Endodermal cell (in vitro differentiated cells): ENCODE measurements around the gene AP1B1. TPM values are rescaled to one million over a fixed set of nuclear protein-coding genes. Genes with fewer than 3 reads are reported as not detected.

ENCODE experiments used
- DNase-seq: peaks from one replicate; pipeline ENCODE4 v3.0.0-alpha.2; 2017
- H3K27ac ChIP-seq: 2 replicates; pipeline ENCODE4 v1.5.1; 2013; ENCODE audit warnings: mild to moderate bottlenecking, low read depth, low read length, moderate library complexity
- H3K27me3 ChIP-seq: 2 replicates; pipeline ENCODE4 v1.6.1; 2013; ENCODE audit warnings: mild to moderate bottlenecking, low read length, moderate library complexity; ENCODE audit not compliant: insufficient read depth, control insufficient read depth, poor library complexity, severe bottlenecking
- H3K36me3 ChIP-seq: 2 replicates; pipeline ENCODE4 v1.7.0; 2013; ENCODE audit warnings: mild to moderate bottlenecking, low read length, moderate library complexity; ENCODE audit not compliant: control insufficient read depth, insufficient read depth
- H3K4me1 ChIP-seq: one replicate; pipeline ENCODE4 v1.7.0; 2013; ENCODE audit warnings: low read length; ENCODE audit not compliant: control insufficient read depth, insufficient read depth
- H3K4me3 ChIP-seq: 2 replicates; pipeline ENCODE4 v1.5.1; 2013; ENCODE audit warnings: mild to moderate bottlenecking, low read length, moderate library complexity
- H3K9ac ChIP-seq: 2 replicates; pipeline ENCODE4 v1.6.1; 2013; ENCODE audit warnings: mild to moderate bottlenecking, low read length, moderate library complexity; ENCODE audit not compliant: poor library complexity, severe bottlenecking; ENCODE audit errors: extremely low read depth
- H3K9me3 ChIP-seq: 2 replicates; pipeline ENCODE4 v1.6.1; 2013; ENCODE audit warnings: mild to moderate bottlenecking, low read length, moderate library complexity; ENCODE audit not compliant: control insufficient read depth
- H3K27ac Mint-ChIP-seq: 2 replicates; pipeline ENCODE4 v1.8.0; 2020; ENCODE audit warnings: mixed read lengths
- H3K27me3 Mint-ChIP-seq: 2 replicates; pipeline ENCODE4 v1.8.0; 2021; ENCODE audit warnings: mild to moderate bottlenecking, mixed read lengths; ENCODE audit not compliant: insufficient read depth
- H3K36me3 Mint-ChIP-seq: 2 replicates; pipeline ENCODE4 v1.8.0; 2020; ENCODE audit warnings: low read depth, mixed read lengths
- H3K4me1 Mint-ChIP-seq: 2 replicates; pipeline ENCODE4 v1.8.0; 2020; ENCODE audit warnings: mixed read lengths
- H3K4me3 Mint-ChIP-seq: 2 replicates; pipeline ENCODE4 v1.8.0; 2020; ENCODE audit warnings: mild to moderate bottlenecking, moderate library complexity, mixed read lengths
- H3K9me3 Mint-ChIP-seq: 2 replicates; pipeline ENCODE4 v1.8.0; 2020; ENCODE audit warnings: mild to moderate bottlenecking, mixed read lengths
- WGBS, 2 experiments: methylation state at CpG; one replicate each; pipeline versions ENCODE4 v1.1.5 to v1.1.7; 2013; ENCODE audit warnings: missing lambda C conversion rate in 2 of 2, mixed read lengths in 1 of 2; ENCODE audit not compliant: insufficient coverage in 1 of 2, insufficient read length in 1 of 2; 5-methylcytosine and 5-hydroxymethylcytosine counted together
- total RNA-seq, 2 donors: library from RNA; stranded (reverse); fragmentation: NEBNext Ultra II Directional in 1 of 2; extraction: Animal tissue kit (Norgen Biotek cat#: 25700) in 1 of 2; gene quantifications; 2 replicates in 1 of 2; 3 replicates in 1 of 2; pipeline ENCODE4 v1.2.1, GENCODE V29; 2021
- TF ChIP-seq, protein P1 (sequence below): fragments of 200-600 bp; sonication (generic); conservative IDR thresholded peaks from 2 replicates; pipeline ENCODE4 v1.5.0; 2021; ENCODE audit warnings: antibody characterized with exemption, mild to moderate bottlenecking

AP1B1 gene
- total RNA-seq, 2 donors from 2014 or later, result 64.9 to 76.6 TPM

GRCh38 chr22:29385748-29386147, 2.6 kb downstream of the AP1B1 start:
- DNase-seq, result no peak
- 90 to 92% methylated on average over 2 to 4 of the region's 4 CpGs for WGBS, 2 experiments
- Histone ChIP-seq H3K36me3 (peaks cover 23% of the 10 kb centered on the region), H3K27ac (no peak overlapping the region), H3K4me1 (peaks cover 15% of the 10 kb centered on the region), H3K9me3 (no peaks in the 10 kb centered on the region), H3K4me3 (no peak overlapping the region), H3K9ac (no peak overlapping the region), H3K27me3 (no peaks in the 10 kb centered on the region)
- peaks cover 9% of the 10 kb centered on the region for H3K36me3 Mint-ChIP-seq
- H3K27ac Mint-ChIP-seq, result peak overlapping the region; percentile 48
- no peaks in the 10 kb centered on the region for H3K9me3 Mint-ChIP-seq
- no peaks in the 10 kb centered on the region for H3K27me3 Mint-ChIP-seq
- H3K4me1 Mint-ChIP-seq, result peaks cover 28% of the 10 kb centered on the region
- no peak overlapping the region for H3K4me3 Mint-ChIP-seq
- TF ChIP-seq, protein P1, sequence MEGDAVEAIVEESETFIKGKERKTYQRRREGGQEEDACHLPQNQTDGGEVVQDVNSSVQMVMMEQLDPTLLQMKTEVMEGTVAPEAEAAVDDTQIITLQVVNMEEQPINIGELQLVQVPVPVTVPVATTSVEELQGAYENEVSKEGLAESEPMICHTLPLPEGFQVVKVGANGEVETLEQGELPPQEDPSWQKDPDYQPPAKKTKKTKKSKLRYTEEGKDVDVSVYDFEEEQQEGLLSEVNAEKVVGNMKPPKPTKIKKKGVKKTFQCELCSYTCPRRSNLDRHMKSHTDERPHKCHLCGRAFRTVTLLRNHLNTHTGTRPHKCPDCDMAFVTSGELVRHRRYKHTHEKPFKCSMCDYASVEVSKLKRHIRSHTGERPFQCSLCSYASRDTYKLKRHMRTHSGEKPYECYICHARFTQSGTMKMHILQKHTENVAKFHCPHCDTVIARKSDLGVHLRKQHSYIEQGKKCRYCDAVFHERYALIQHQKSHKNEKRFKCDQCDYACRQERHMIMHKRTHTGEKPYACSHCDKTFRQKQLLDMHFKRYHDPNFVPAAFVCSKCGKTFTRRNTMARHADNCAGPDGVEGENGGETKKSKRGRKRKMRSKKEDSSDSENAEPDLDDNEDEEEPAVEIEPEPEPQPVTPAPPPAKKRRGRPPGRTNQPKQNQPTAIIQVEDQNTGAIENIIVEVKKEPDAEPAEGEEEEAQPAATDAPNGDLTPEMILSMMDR, result no peak

DNA sequence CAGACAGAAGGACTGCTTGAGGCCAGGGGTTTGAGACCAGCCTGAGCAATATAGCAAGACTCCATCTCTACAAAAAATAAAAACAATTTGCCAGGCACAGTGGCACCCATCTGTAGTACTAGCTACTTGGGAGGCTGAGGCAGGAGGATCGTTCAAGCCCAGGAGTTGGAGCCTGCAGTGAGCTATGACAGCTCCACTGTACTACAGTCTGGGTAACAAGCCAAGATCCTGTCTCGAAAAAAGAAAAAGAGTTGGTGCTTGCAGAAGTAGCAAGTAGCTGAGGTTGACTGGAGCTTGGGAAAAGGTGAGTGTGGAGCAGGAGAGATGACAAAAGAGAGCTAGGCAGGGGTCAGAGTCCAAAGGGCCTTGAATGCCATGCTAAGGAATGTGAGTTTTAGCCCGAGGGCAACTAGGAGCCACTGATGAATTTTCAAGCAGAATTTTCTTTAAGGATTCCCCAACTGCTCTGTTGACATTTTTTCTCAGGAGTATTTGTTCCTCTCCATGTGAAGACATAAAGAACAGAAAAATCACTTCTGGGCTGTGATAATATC, 3.1 kb downstream of the AP1B1 start:
- no peaks in the 10 kb centered on the region for H3K9me3 Mint-ChIP-seq
- TF ChIP-seq, protein P1, result no peak
- H3K27me3 ChIP-seq, result no peaks in the 10 kb centered on the region
- H3K36me3 ChIP-seq, result peaks cover 25% of the 10 kb centered on the region
- H3K36me3 Mint-ChIP-seq, result peaks cover 9% of the 10 kb centered on the region
- WGBS, 2 experiments, result 88 to 96% methylated on average over 3 of the region's 3 CpGs
- no peak overlapping the region for H3K4me3 Mint-ChIP-seq
- H3K9ac ChIP-seq, result no peak overlapping the region
- H3K4me1 Mint-ChIP-seq, result peaks cover 28% of the 10 kb centered on the region
- no peak overlapping the region for H3K27ac ChIP-seq
- H3K9me3 ChIP-seq, result no peaks in the 10 kb centered on the region
- H3K4me1 ChIP-seq, result peaks cover 15% of the 10 kb centered on the region
- DNase-seq, result no peak
- no peak overlapping the region for H3K4me3 ChIP-seq
- no peaks in the 10 kb centered on the region for H3K27me3 Mint-ChIP-seq
- H3K27ac Mint-ChIP-seq, result peak overlapping the region; percentile 48

GRCh38 chr22:29383740-29384139, 4.6 kb downstream of the AP1B1 start:
- no peak overlapping the region for H3K4me3 Mint-ChIP-seq
- Histone ChIP-seq H3K9ac (no peak overlapping the region), H3K9me3 (no peaks in the 10 kb centered on the region), H3K36me3 (peaks cover 32% of the 10 kb centered on the region), H3K27ac (no peak overlapping the region), H3K4me3 (no peak overlapping the region), H3K4me1 (peaks cover 15% of the 10 kb centered on the region), H3K27me3 (no peaks in the 10 kb centered on the region)
- peaks cover 28% of the 10 kb centered on the region for H3K4me1 Mint-ChIP-seq
- H3K9me3 Mint-ChIP-seq, result no peaks in the 10 kb centered on the region
- TF ChIP-seq, protein P1, result no peak
- no peak overlapping the region for H3K27ac Mint-ChIP-seq
- no CpG with 5 or more reads among the region's 1 CpG for WGBS, 2 experiments
- no peak for DNase-seq
- peaks cover 15% of the 10 kb centered on the region for H3K36me3 Mint-ChIP-seq
- H3K27me3 Mint-ChIP-seq, result no peaks in the 10 kb centered on the region
